ENCODE data around the gene WDCP. TPM values are rescaled to one million over a fixed set of nuclear protein-coding genes. Genes with fewer than 3 reads are reported as not detected.

WDCP gene
- total and polyA plus RNA-seq, 2 donors (not counting 1 experiment from before 2014, with no cell fraction given): 3.9 to 21.6 TPM

DNA sequence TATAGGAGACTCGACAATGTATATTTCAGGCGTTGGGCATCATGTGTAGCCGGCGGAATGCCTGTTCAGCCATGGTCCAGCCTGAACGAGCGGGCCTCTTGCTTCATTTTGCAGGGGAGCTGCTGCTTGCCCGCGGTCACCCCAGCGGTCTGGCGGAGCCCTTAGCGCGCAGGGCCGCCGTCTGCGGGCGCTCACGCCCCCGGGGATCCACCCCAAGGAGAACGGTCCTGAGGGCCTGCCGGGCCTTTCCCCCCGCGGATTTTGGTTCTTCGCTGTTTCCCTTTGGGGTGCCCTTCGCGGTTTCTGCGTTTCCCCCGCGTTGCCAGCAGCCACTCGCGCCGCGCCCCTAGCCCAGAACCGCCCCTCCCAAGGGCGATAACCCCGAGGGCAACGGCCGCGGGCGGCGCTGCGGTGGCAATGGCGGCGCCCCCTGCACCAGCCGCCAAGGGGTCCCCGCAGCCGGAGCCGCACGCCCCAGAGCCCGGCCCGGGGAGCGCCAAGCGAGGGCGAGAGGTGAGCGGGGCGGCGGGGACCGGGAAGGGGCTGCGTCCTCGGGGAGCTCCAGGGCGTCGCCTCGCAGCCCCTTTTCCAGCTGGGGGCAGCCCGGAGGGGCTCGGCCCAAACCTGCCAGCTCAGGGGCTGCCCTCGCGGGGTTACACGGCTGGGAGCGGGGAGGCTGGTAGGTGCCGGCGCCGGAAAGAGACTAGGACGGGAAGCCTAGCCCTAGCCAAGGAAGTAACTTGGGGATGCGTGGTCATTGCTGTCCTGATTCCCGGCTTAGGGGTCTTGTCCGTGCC lies 37.3 kb downstream of the WDCP start, which contains the start of gene MFSD2B:
Gene MFSD2B (plus strand): TSS at position 406 of the 797 bp plus-strand sequence. CDS start 12 bp downstream, at position 418.
- POLR2A ChIA-PET: no interaction called here
- Histone ChIP-seq H3K27ac (ENCODE audit: low read length in 2 of 2) (no peak within 1 kb of the TSS), H3K4me1 (ENCODE audit: control insufficient read depth in 2 of 2, insufficient read depth in 2 of 2, low read length in 2 of 2) (peaks cover 13 to 15% of the 10 kb centered on the region in 2 donors), H3K9ac (ENCODE audit: low read length) (peak within 1 kb of the TSS; percentile 26), H3K36me3 (replicated peaks in 1 of 2; ENCODE audit: control extremely low read depth in 1 of 2, control insufficient read depth in 1 of 2, extremely low read depth in 1 of 2, insufficient read depth in 2 of 2, low read length in 1 of 2) (no peaks in the 10 kb centered on the region), H3K9me3 (ENCODE audit: control extremely low read depth in 1 of 3, control insufficient read depth in 2 of 3, insufficient read depth in 1 of 3, low read length in 2 of 3) (peaks cover 0 to 10% (median 0%) of the 10 kb centered on the region in 3 donors), H3K27me3 (replicated peaks in 1 of 4; ENCODE audit: control extremely low read depth in 1 of 4, control insufficient read depth in 3 of 4, insufficient read depth in 4 of 4, low read length in 3 of 4) (peaks cover 0 to 34% (median 15%) of the 10 kb centered on the region in 4 experiments), H3K4me2 (replicated peaks; ENCODE audit: low read depth, low read length, poor library complexity, severe bottlenecking) (peak within 1 kb of the TSS; percentile 75), H4K20me1 (ENCODE audit: control insufficient read depth, insufficient read depth, low read length, poor library complexity, severe bottlenecking) (no peaks in the 10 kb centered on the region), H3K79me2 (ENCODE audit: control insufficient read depth, insufficient read depth, low read length) (no peaks in the 10 kb centered on the region), H2AFZ (ENCODE audit: insufficient read depth, low read depth, low read length, poor library complexity, severe bottlenecking) (peak within 1 kb of the TSS; percentile 38), H3K4me3 (ENCODE audit: control extremely low read depth in 1 of 5, extremely low read depth in 1 of 5, insufficient read depth in 1 of 5, low read depth in 2 of 5, low read length in 4 of 5) (peak within 1 kb of the TSS in 3 of 5 experiments; percentile 3 to 17 (median 15))
- Mint-ChIP-seq H3K27ac (no peak within 1 kb of the TSS), H3K27me3 (peaks cover 29% of the 10 kb centered on the region), H3K4me3 (peak within 1 kb of the TSS; percentile 52), H3K9me3 (ENCODE audit: insufficient read depth) (no peaks in the 10 kb centered on the region), H3K4me1 (peaks cover 7% of the 10 kb centered on the region)
- ATAC-seq (ENCODE audit: low read depth) (peak; percentile 31), DNase-seq (no peak)
- 5% methylated on average over 75 of the region's 75 CpGs for WGBS (ENCODE audit: insufficient coverage)
- intact Hi-C loops (cut with micrococcal nuclease): no loop called here
- CTCF ChIA-PET: no interaction called here
- TF ChIP-seq CTCF (IDR thresholded peaks at IDR 0.05) (no peak), EZH2 (IDR thresholded peaks at IDR 0.05; ENCODE audit: borderline replicate concordance, insufficient read depth, low read depth, low read length, poor library complexity, severe bottlenecking) (no peak)

DNA sequence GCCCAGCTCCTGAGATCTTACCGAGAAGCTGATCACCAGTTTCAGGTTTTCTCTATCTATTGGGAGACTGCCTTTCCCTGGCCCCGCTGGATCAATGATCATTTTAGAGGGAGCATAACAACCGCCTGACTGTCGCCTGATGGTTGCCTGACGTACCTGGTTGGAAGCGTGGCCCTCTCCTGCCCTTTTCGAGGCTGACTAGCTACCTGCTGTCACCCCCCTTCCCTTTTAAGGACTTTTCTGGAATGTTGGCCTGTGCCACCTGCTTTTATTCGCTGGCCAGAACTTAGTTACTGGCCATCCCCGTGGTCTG lies 37.9 kb downstream of the WDCP start:
- H3K9ac ChIP-seq (ENCODE audit: low read length): no peak overlapping the region
- no peak overlapping the region for H3K27ac ChIP-seq (ENCODE audit: low read length in 2 of 2)
- 68% methylated on average over 8 of the region's 9 CpGs for WGBS (ENCODE audit: insufficient coverage)
- no peak overlapping the region for H3K4me3 ChIP-seq (ENCODE audit: control extremely low read depth in 1 of 5, extremely low read depth in 1 of 5, insufficient read depth in 1 of 5, low read depth in 2 of 5, low read length in 4 of 5)
- H4K20me1 ChIP-seq (ENCODE audit: control insufficient read depth, insufficient read depth, low read length, poor library complexity, severe bottlenecking): no peaks in the 10 kb centered on the region
- intact Hi-C loops (cut with micrococcal nuclease): no loop called here
- H3K9me3 Mint-ChIP-seq (ENCODE audit: insufficient read depth): no peaks in the 10 kb centered on the region
- ATAC-seq (ENCODE audit: low read depth) (no peak), DNase-seq (no peak)
- TF ChIP-seq EZH2 (IDR thresholded peaks at IDR 0.05; ENCODE audit: borderline replicate concordance, insufficient read depth, low read depth, low read length, poor library complexity, severe bottlenecking) (no peak), CTCF (IDR thresholded peaks at IDR 0.05) (no peak)
- peaks cover 29% of the 10 kb centered on the region for H3K27me3 Mint-ChIP-seq
- peak overlapping the region; percentile 75 for H3K4me2 ChIP-seq (replicated peaks; ENCODE audit: low read depth, low read length, poor library complexity, severe bottlenecking)
- peak overlapping the region; percentile 52 for H3K4me3 Mint-ChIP-seq
- H3K27me3 ChIP-seq (replicated peaks in 1 of 4; ENCODE audit: control extremely low read depth in 1 of 4, control insufficient read depth in 3 of 4, insufficient read depth in 4 of 4, low read length in 3 of 4): peaks cover 0 to 34% (median 15%) of the 10 kb centered on the region in 4 experiments
- H3K36me3 ChIP-seq (replicated peaks in 1 of 2; ENCODE audit: control extremely low read depth in 1 of 2, control insufficient read depth in 1 of 2, extremely low read depth in 1 of 2, insufficient read depth in 2 of 2, low read length in 1 of 2): no peaks in the 10 kb centered on the region
- ChIA-PET POLR2A (no interaction called here), CTCF (no interaction called here)
- peaks cover 0 to 10% (median 0%) of the 10 kb centered on the region in 3 donors for H3K9me3 ChIP-seq (ENCODE audit: control extremely low read depth in 1 of 3, control insufficient read depth in 2 of 3, insufficient read depth in 1 of 3, low read length in 2 of 3)
- peaks cover 13 to 15% of the 10 kb centered on the region in 2 donors for H3K4me1 ChIP-seq (ENCODE audit: control insufficient read depth in 2 of 2, insufficient read depth in 2 of 2, low read length in 2 of 2)
- H3K4me1 Mint-ChIP-seq: peaks cover 7% of the 10 kb centered on the region
- H2AFZ ChIP-seq (ENCODE audit: insufficient read depth, low read depth, low read length, poor library complexity, severe bottlenecking): peak overlapping the region; percentile 38
- no peaks in the 10 kb centered on the region for H3K79me2 ChIP-seq (ENCODE audit: control insufficient read depth, insufficient read depth, low read length)
- no peak overlapping the region for H3K27ac Mint-ChIP-seq
